HL-60 (cell line): ENCODE results near the gene PRRC1.

Experiments
- DNase-seq, 2 experiments: peaks; one replicate each; pipeline ENCODE4 v3.0.0-alpha.2; 2010 to 2020; ENCODE audit warnings: low read depth in 1 of 2, low spot score in 1 of 2
- H3K27ac ChIP-seq: fragments of 250-450 bp; sonication (Bioruptor Pico); replicated peaks from 2 replicates; pipeline ENCODE4 v1.5.1; 2020; ENCODE audit warnings: mild to moderate bottlenecking, moderate library complexity
- H3K27me3 ChIP-seq: fragments of 250-450 bp; sonication (Bioruptor Pico); 2 replicates; pipeline ENCODE4 v1.5.1; 2021; ENCODE audit warnings: mild to moderate bottlenecking, moderate library complexity; ENCODE audit not compliant: insufficient read depth, poor library complexity, severe bottlenecking
- H3K4me3 ChIP-seq: replicated peaks from 2 replicates; pipeline ENCODE4 v1.5.1; 2011; ENCODE audit warnings: mild to moderate bottlenecking, control low read depth, low read length; ENCODE audit not compliant: insufficient read depth
- CTCF ChIP-seq: IDR thresholded peaks from one replicate; pipeline ENCODE4 v1.5.1; 2011; ENCODE audit warnings: low read length, control low read depth, inconsistent platforms; ENCODE audit not compliant: insufficient read depth
- GABPA ChIP-seq: IDR thresholded peaks from 2 replicates; pipeline ENCODE4 v1.6.1; 2012; ENCODE audit warnings: low read depth
- POLR2AphosphoS5 ChIP-seq: IDR thresholded peaks from 2 replicates; pipeline ENCODE4 v1.6.1; 2012; ENCODE audit warnings: low read depth
- REST ChIP-seq: IDR thresholded peaks from 2 replicates; pipeline ENCODE4 v1.6.1; 2012; ENCODE audit warnings: low read depth; ENCODE audit not compliant: insufficient replicate concordance
- SPI1 ChIP-seq: IDR thresholded peaks from 2 replicates; pipeline ENCODE4 v1.6.1; 2012; ENCODE audit warnings: low read depth, mild to moderate bottlenecking, borderline replicate concordance

PRRC1 gene

GRCh38 chr5:127586066-127586770, 68.8 kb downstream of the PRRC1 start:
- no peaks in the 10 kb centered on the region for H3K27me3 ChIP-seq
- TF ChIP-seq POLR2AphosphoS5 (no peak), GABPA (no peak), REST (no peak), SPI1 (no peak), CTCF (no peak)
- H3K27ac ChIP-seq = no peak overlapping the region
- H3K4me3 ChIP-seq = no peak overlapping the region
- no peak for DNase-seq

- Histone ChIP-seq H3K27ac (no peak overlapping the region), H3K27me3 (no peaks in the 10 kb centered on the region), H3K4me3 (no peak overlapping the region)
- DNase-seq = no peak
- no peak for TF ChIP-seq CTCF
- TF ChIP-seq SPI1 = no peak
- TF ChIP-seq GABPA = no peak
These were observed 69.4 kb downstream of the PRRC1 start for GRCh38 chr5:127586811-127587210.

- TF ChIP-seq REST (no peak), POLR2AphosphoS5 (no peak), GABPA (no peak), SPI1 (no peak), CTCF (no peak)
- Histone ChIP-seq H3K27me3 (no peaks in the 10 kb centered on the region), H3K4me3 (no peak overlapping the region), H3K27ac (no peak overlapping the region)
- DNase-seq = no peak
These were observed 69.9 kb downstream of the PRRC1 start for GRCh38 chr5:127587246-127587917.

- Histone ChIP-seq H3K27me3 (no peaks in the 10 kb centered on the region), H3K4me3 (no peak overlapping the region), H3K27ac (no peak overlapping the region)
- DNase-seq = no peak
- TF ChIP-seq GABPA (no peak), REST (no peak), SPI1 (no peak), CTCF (no peak), POLR2AphosphoS5 (no peak)
These were observed 70.9 kb downstream of the PRRC1 start for GRCh38 chr5:127588368-127588767.
